Measurements from ENCODE around the gene TMEM273. TPM values are rescaled to one million over a fixed set of nuclear protein-coding genes. Genes with fewer than 3 reads are reported as not detected.
A peak's percentile ranks its signal among the peaks of the same experiment; 100 is the strongest.

TMEM273 gene, protein sequence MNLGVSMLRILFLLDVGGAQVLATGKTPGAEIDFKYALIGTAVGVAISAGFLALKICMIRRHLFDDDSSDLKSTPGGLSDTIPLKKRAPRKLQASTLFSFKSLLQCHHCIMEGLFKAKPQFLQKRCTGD
- total RNA-seq (0.26 TPM in 1 of 2 replicates, not detected in the other), polyA plus RNA-seq (0.18 TPM in 1 of 2 replicates, not detected in the other), polyA minus RNA-seq (ENCODE audit: low replicate concordance) (not detected in 2 replicates)
- polyA plus RNA-seq (2012) = 0.06 TPM in 1 of 2 replicates, not detected in the other

GRCh38 chr10:49187950-49188761, at the start of gene TMEM273:
TSS of gene TMEM273 (minus strand) at chr10:49188391. CDS start at chr10:49188336, 55 bp downstream.
- Histone ChIP-seq H3K9me3 (ENCODE audit: control insufficient read depth, insufficient read depth, low read depth, low read length) (no peaks in the 10 kb centered on the region), H3K27ac (ENCODE audit: insufficient read depth, low read length) (no peak within 1 kb of the TSS), H3K9ac (ENCODE audit: insufficient read depth, low read length) (no peak within 1 kb of the TSS), H4K20me1 (ENCODE audit: control insufficient read depth, extremely low read depth, insufficient read depth, low read length) (no peaks in the 10 kb centered on the region), H2AFZ (ENCODE audit: low read length) (no peak within 1 kb of the TSS), H3K4me3 (replicated peaks in 1 of 4; ENCODE audit: control extremely low read depth in 1 of 4, insufficient read depth in 1 of 4, low read depth in 3 of 4, low read length in 4 of 4) (no peak within 1 kb of the TSS), H3K4me1 (ENCODE audit: control insufficient read depth, extremely low read depth, insufficient read depth, low read length) (peaks cover 2% of the 10 kb centered on the region), H3K27me3 (ENCODE audit: control insufficient read depth, insufficient read depth, low read length) (peaks cover 5% of the 10 kb centered on the region), H3K36me3 (ENCODE audit: control insufficient read depth, insufficient read depth, low read length) (no peaks in the 10 kb centered on the region), H3K4me2 (ENCODE audit: extremely low read depth, insufficient read depth, low read length) (no peak within 1 kb of the TSS), H3K79me2 (ENCODE audit: control insufficient read depth, insufficient read depth, low read length) (no peaks in the 10 kb centered on the region)
- TF ChIP-seq CTCF (conservative IDR thresholded peaks at IDR 0.05 in 1 of 2, IDR thresholded peaks at IDR 0.05 in 1 of 2; ENCODE audit: low read depth in 1 of 2, low read length in 2 of 2) (no peak), EZH2 (IDR thresholded peaks at IDR 0.05; ENCODE audit: low read length, missing control alignments) (no peak)
- DNase-seq (ENCODE audit: low read depth in 2 of 2) = peak in 1 of 2 donors; percentile 37

GRCh38 chr10:49237985-49238384, 49.8 kb upstream of the TMEM273 start:
- H2AFZ ChIP-seq (ENCODE audit: low read length) = no peak overlapping the region
- H3K27ac ChIP-seq (ENCODE audit: insufficient read depth, low read length) = no peak overlapping the region
- no peak overlapping the region for H3K4me3 ChIP-seq (replicated peaks in 1 of 4; ENCODE audit: control extremely low read depth in 1 of 4, insufficient read depth in 1 of 4, low read depth in 3 of 4, low read length in 4 of 4)
- H3K36me3 ChIP-seq (ENCODE audit: control insufficient read depth, insufficient read depth, low read length) = no peaks in the 10 kb centered on the region
- no peaks in the 10 kb centered on the region for H3K27me3 ChIP-seq (ENCODE audit: control insufficient read depth, insufficient read depth, low read length)
- H3K4me2 ChIP-seq (ENCODE audit: extremely low read depth, insufficient read depth, low read length) = no peak overlapping the region
- TF ChIP-seq EZH2 (IDR thresholded peaks at IDR 0.05; ENCODE audit: low read length, missing control alignments) (no peak), CTCF (conservative IDR thresholded peaks at IDR 0.05 in 1 of 2, IDR thresholded peaks at IDR 0.05 in 1 of 2; ENCODE audit: low read depth in 1 of 2, low read length in 2 of 2) (no peak)
- H3K79me2 ChIP-seq (ENCODE audit: control insufficient read depth, insufficient read depth, low read length) = no peaks in the 10 kb centered on the region
- H3K4me1 ChIP-seq (ENCODE audit: control insufficient read depth, extremely low read depth, insufficient read depth, low read length) = no peaks in the 10 kb centered on the region
- no peaks in the 10 kb centered on the region for H3K9me3 ChIP-seq (ENCODE audit: control insufficient read depth, insufficient read depth, low read depth, low read length)
- H3K9ac ChIP-seq (ENCODE audit: insufficient read depth, low read length) = no peak overlapping the region
- no peak for DNase-seq (ENCODE audit: low read depth in 2 of 2)
- H4K20me1 ChIP-seq (ENCODE audit: control insufficient read depth, extremely low read depth, insufficient read depth, low read length) = no peaks in the 10 kb centered on the region

DNA sequence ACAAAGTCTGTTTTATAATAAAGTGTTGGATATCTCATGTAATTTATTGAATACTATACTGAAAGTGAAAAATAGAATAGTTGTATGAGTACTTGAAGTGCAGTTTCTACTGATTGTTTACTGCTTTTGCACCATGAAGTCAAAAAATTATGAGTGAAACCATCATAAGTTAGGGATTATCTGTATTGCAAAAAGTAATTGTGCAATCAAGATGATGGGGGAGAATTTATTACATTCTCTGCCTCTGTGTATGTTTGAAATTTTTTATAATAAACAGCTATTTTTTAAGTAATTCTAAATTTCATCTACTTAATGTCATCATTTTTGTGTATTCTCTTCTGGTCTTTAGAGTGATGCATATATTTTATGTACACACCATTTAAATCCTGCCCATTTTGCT, 47.2 kb upstream of the TMEM273 start:
- Histone ChIP-seq H3K27me3 (ENCODE audit: control insufficient read depth, insufficient read depth, low read length) (no peaks in the 10 kb centered on the region), H3K9ac (ENCODE audit: insufficient read depth, low read length) (no peak overlapping the region), H3K9me3 (ENCODE audit: control insufficient read depth, insufficient read depth, low read depth, low read length) (no peaks in the 10 kb centered on the region), H2AFZ (ENCODE audit: low read length) (no peak overlapping the region), H3K36me3 (ENCODE audit: control insufficient read depth, insufficient read depth, low read length) (no peaks in the 10 kb centered on the region), H3K4me3 (replicated peaks in 1 of 4; ENCODE audit: control extremely low read depth in 1 of 4, insufficient read depth in 1 of 4, low read depth in 3 of 4, low read length in 4 of 4) (no peak overlapping the region), H3K4me1 (ENCODE audit: control insufficient read depth, extremely low read depth, insufficient read depth, low read length) (no peaks in the 10 kb centered on the region), H3K27ac (ENCODE audit: insufficient read depth, low read length) (no peak overlapping the region), H3K4me2 (ENCODE audit: extremely low read depth, insufficient read depth, low read length) (no peak overlapping the region), H4K20me1 (ENCODE audit: control insufficient read depth, extremely low read depth, insufficient read depth, low read length) (no peaks in the 10 kb centered on the region), H3K79me2 (ENCODE audit: control insufficient read depth, insufficient read depth, low read length) (no peaks in the 10 kb centered on the region)
- DNase-seq (ENCODE audit: low read depth in 2 of 2) = no peak
- TF ChIP-seq CTCF (conservative IDR thresholded peaks at IDR 0.05 in 1 of 2, IDR thresholded peaks at IDR 0.05 in 1 of 2; ENCODE audit: low read depth in 1 of 2, low read length in 2 of 2) = no peak
- TF ChIP-seq EZH2 (IDR thresholded peaks at IDR 0.05; ENCODE audit: low read length, missing control alignments) = no peak
